ENCODE measurements around the gene TCF20.

TCF20 gene

DNA sequence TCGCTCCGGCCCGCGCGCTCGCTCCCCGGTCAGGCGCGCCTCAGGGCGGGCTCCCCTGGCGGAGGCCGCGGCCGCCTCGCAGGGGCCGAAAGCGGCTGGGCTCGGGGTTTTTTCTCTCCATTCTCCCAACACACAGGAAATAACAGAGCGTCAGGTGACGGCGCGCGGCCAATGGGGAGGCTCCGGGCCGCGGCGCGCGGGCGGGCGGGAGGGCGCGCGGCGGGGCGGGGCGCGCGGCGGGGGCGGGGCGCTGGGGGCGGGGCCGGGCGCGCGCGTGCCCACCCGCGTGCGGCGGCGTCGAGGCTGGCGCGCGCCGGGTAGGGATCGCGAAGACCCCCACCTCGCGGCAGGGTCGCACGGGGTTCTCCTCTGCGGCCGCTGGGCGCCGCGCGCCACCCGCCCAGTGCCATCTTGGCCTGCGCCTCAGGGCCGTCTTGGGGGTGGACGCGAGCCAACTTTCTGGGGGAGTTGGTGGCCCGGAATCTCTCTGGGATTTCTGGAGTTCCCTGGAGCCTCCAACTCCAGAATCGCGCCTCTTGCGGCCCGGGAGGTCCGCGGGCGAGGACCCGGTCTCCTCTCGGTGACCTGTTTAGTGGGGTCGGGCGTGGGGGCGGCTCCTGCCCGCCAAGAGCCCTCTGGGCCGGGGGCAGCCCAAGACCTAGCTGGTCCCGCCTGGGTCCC lies at the start of gene TCF20:
TSS of gene TCF20 (minus strand) at position 144 of the 681 bp plus-strand sequence. CDS start 55,348 bp downstream, outside the sequence.
- peak; percentile 66 to 70 for DNase-seq

DNA sequence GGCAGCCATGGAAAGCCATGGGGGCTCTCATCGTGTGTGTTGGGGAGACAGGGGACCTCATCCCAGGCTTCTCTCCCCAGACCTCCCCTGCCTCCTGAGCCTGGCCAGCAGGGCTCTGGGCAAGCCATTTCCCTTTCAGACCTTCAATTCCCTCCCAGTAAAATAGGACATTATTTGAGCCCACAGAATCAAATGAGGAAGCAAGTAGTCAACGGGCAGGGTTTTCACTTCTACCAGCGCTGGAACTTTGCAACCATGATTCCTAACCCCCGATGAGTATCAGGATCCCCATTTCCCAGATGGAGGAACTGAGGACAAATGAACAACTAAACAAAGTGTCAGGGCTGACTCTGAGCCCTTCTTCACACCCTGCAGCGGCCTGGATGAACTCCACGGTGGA lies 48.9 kb upstream of the TCF20 start:
- no peak for DNase-seq

DNA sequence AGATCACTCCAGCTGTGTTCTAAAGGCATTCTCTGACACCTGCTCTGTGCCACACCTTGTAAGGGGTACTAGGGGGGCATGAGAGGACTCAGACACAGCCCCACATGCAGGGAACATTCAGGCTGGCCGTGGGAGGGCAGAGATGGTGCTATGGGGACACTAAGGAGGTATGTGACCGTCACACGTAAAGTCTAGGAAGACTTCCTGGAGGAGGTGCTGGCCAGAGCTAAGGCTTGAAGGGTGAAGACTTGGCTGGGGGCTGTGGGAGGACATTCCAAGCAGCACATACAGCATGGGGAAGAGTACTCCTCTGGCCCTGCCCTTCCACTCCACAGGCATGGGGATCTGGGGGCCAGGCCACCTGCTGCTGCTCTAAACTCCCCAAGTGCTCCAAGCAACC lies 48.5 kb upstream of the TCF20 start:
- DNase-seq = no peak

DNA sequence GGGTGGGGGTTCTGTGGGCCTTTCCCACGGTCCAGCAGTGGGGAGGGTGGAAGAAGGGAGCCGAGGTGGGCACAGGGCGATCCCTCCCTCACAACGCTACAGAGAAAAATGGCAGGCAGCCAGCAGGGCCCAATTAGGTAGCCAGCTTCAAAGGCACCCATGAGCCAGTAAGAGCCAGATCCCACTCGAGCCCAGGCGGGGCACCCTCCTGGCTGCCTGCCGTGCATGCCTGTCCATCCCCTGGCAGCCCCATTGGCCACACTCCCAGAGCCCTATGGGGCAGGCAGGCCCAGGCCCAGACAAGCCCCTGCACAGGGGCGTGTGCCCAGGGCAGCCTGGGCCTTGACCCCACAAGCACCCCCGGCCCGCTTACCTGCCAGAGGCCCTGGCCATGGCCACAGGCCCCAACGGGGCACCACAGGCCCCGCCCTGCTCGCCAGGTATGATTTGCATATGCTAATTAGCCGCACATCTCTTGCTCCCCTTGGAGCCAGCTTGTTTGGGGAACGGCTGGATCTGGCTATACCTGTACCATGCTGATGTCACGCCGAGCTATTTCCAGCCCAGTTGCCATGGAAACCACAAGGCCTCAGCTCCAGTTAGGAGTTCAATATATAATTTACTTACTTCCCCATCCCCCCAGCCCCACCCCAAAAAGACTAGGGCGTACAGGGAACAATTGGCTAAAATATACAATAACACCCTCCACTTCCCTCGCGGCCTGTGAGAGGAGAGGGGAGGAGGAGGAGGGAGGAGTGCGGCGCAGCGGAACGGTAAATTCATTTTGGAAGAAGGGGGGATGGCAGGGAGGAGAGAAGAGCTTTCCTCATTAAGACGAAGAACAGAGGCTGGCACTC lies 47.5 kb upstream of the TCF20 start:
- DNase-seq = no peak

DNA sequence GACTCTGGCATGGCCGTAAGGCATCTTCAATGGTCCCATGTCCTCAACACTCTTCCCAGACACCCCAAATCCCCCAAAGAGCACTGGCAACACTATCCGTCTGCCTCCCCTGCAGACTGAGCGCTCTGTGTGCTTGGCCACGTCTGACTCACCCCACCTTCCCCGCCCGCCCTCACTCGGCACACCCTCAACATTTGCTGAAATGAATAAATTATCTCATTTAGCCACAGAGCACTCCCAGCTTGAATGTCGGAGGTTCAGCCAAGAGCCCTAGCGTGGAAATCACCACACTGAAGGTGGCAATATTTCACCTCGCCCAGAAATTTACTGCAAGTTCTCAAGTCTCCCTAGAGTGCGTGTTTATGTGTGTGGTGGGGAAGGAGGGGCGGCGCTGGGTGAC lies 46.6 kb upstream of the TCF20 start:
- peak; percentile 22 to 30 for DNase-seq

DNA sequence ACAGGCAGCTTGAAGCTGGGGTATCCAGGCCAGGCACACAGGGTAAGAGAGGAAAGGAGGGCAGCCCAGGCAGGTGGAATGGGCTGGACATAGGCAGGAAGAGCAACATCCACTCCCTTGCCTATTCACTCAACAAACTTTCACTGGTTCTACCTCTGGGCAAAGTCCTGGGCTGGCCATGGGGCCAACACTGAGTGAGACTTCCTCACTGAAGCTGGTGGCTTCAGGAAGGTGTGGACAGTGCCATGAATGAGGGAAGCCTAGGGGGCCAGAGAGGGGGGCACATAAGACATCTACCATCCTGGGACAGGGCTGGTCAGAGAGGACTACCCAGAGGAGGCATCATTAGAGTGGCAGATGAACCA lies 44.9 kb upstream of the TCF20 start:
- no peak for DNase-seq

DNA sequence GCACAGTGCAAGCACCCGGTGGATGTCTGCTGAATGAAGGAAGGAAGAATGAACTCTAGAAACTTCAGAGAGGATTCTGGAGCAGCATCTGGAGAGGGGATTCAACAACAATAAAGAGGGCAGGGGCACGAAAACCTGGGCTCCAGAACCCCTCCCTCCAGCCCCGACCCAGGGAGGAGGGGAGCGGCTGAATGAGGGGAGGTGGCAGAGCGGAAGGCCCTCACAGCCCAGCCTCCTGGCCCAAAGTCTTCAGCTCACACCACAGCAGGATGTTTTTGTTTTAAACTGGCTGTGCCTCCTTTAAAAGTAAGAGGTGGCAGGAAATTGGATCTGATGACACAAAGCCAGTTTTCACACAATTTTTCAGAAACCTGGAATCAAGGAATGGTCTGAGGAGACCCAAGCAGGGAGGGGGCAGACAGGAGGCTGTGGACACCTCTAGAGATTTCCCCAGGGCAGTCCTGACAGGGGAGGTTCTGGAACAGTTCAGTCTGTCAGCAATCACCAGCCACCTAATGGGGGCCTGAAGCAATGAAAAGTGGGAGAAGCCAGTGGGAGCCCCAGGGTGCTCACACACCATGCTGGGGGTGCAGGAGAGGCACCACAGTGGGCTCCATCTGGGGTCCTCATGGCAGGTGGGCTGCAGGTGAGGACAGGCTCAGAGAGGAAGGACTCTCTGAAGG lies 44.4 kb upstream of the TCF20 start:
- DNase-seq = no peak

DNA sequence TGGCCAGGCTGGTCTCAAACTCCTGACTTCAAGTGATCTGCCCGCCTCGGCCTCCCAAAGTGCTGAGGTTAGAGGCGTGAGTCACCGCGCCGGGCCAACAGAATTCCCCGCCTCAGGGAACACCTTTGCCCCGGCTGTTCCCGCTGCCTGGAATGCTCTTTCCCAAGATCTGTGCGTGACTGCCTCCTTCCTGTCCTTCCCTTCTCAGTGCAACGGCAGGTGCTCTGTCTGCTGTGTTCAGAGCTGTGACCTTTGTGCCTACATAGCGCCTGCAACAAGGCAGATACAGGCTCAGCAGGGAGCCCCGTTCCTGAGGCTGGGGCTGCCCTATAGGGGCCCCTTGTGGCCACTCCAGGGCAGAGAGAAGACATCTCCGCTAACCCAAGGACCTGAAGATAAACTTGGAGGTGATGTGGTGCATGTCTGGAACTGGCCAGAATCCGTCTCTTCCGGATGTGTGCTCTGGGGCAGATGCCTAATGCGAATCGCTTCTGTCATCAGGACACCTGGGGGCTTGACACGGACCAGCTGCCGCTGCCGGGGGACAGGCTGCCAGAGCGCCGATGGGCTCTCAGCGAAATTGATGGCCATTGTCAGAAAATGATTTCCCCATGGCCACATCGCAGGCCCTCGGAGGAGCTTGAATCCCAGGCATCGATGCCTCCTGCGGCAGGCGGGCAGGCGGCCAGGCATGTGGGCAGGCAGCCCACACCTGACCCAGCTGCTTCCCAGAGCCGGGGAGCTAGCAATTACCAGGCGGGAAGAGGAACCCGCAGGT lies 43.5 kb upstream of the TCF20 start:
- DNase-seq = no peak

DNA sequence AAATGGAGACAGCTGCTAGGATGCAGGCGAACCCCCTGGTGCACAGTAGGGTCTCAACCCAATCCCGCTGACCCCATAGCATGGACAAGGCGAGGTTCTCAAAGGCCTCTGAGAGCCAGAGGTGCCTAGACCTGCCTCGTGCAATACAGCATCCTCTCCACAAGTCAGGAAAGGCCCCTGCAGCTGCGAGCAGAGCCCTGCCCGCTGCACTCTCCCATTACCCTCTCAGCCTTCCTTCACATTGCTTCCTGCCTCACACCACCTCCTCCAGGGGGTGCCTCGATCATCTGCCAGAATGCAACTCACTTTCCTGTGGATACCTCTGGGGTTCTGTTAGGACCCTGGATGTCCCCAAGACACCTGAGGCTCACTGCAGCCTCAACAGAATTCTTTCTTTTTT lies 42.8 kb upstream of the TCF20 start:
- no peak for DNase-seq

DNA sequence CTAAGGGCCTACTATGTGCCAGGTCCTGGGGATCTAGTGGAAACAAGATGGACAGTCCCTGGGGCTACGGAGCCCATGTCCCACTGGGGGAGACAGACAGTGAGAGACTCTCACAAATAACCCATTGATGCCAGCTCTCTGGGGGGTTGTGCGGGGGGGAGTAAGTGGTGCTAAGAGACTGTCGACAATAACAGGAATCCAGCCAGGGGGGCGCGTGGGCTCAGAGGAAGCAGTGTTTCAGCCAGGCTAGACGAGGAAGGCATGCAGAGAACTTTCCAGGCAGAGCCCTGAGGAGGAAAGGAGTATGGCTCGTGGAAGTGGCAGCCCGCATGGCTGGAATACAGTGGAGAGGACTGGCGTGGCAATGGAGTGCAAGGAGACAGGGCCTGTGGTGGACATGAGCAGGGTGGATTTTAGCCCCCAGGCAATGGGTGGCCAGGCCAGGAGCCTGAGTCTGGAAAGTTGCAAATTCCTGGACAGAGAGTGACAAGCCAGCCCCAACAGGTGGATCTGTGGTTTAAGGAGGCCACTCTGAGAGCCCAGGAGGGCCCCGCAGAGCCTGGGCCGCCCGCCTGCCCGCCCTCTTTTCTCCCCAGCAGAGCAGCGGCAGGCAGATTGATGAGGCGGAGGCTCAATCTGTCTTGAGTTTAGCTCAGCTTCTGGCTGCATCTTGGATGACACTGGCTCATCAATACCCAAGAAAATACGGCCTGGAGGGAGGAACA lies 40.0 kb upstream of the TCF20 start:
- DNase-seq = no peak

DNA sequence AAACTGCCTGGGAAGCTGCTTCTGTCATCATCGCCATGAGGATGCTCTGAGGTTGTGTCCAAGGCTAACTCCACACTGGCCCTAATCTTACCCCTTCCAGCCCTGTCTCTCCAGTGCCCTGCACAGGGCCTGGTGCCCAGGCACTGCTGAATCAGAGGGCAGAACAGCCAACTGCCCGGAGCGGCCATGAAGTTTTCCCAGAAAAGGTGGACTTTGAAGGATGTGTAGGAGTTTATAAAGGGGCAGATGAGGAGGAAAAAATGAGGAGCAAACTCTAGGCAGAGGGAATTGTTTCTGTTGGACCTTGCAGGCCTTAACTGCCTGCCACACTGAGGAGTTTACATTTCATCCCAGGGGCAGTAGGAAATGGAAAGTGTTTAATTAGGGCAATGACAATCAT lies 39.4 kb upstream of the TCF20 start:
- no peak for DNase-seq

DNA sequence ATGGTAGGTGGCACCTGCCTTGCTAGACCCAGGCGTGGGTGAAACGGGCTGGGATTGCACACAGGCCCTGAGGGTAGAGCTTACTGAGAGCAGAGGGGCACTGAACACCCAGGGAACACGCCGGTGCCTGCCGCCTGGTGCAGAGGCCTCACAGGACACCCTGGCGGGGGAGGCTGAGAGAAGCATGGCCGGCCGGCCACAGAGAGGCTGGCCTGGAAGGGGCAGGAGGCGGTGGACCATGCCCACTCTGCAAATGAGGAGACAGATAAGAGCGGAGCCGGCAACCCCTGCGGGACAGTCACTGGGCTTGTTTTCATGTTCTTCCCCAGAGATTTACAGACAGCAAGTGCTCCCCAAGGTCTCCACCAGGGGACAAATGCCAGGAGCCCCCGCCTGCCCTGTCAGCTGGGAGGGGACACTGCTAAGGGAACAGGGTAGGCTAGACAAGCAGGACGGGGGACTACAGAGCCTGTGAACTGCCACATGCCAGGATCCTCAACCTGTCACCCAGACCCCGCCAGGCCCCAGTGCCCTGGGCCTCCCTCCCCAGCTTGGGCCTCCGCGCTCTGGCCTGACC lies 38.5 kb upstream of the TCF20 start:
- no peak for DNase-seq

DNA sequence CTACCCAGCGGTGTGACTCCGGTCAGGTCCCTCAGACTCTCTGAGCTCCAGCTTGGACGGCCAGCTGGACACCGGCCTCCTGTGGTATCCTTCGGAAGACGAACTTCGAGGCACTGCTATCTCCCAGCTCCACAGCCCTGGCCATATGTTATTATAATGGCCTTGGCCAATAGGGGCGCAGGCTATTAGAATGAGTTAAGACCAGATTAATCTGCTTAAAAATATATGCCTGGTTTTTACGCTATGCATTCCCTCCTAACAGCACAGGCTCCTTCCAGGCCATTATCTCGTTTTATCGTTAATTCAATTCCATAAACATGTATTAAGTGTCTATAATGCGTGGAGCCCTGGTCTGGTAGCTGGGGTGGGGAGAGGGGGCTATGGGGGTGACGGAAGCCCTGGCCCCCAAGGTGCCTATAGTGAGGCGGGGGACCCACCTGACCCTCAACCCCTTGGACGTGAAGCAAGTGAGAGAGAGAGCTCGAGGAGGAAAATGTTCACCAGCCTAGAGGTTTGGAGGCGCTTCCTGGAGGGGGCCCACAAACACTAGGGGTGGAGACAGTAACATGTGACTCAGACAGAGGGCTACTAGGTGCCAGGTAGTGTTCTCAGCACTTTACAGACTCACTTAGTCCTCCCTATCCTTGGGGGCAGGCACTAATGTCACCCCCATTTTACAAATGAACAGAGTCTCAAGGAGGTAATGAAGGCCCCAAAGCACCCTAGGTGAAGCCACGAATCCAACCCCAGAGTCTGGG lies 37.5 kb upstream of the TCF20 start:
- DNase-seq = no peak

DNA sequence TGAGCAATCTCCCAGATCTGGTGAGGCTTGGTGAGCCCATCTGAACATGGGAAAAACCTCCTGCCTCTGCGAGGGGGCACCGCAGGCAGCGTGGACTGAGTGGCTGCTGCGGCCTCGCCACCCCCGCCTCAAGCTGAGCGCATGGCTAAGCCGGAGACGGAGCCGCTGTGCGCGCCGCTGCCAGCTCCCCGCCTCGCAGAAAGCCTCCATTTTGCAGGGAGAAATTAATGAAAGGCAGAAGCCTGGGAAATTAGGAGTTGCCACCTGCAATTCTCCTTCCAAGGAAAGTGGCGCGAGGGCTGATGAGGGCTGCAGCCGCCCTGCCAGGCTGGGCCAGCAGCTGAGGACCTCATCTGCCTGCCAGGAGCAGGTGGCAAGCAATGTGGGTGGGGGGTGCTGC lies 35.6 kb upstream of the TCF20 start:
- DNase-seq = no peak

DNA sequence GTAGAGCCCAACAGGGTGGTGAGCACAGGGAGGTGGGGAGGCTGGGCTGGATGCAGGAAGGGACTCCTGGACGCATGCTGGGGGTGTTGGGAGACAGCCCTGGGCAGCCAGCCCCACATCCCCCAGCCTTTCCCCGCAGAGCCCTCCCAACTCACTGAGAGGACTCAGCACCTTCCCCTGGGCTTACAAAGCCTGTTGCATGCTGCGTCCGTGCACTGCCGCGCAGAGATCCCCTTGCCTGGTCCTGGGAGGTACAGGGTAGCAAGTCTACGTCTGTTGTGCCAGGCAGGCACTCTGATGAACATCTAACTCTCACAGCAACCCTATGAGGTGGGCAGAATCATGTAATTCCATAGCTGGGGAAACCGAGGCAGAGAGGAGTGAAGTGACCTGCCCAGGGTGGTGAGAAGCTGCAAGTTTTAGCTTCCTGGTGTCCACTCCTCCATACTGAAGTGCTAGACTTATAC lies 33.9 kb upstream of the TCF20 start:
- DNase-seq = no peak

DNA sequence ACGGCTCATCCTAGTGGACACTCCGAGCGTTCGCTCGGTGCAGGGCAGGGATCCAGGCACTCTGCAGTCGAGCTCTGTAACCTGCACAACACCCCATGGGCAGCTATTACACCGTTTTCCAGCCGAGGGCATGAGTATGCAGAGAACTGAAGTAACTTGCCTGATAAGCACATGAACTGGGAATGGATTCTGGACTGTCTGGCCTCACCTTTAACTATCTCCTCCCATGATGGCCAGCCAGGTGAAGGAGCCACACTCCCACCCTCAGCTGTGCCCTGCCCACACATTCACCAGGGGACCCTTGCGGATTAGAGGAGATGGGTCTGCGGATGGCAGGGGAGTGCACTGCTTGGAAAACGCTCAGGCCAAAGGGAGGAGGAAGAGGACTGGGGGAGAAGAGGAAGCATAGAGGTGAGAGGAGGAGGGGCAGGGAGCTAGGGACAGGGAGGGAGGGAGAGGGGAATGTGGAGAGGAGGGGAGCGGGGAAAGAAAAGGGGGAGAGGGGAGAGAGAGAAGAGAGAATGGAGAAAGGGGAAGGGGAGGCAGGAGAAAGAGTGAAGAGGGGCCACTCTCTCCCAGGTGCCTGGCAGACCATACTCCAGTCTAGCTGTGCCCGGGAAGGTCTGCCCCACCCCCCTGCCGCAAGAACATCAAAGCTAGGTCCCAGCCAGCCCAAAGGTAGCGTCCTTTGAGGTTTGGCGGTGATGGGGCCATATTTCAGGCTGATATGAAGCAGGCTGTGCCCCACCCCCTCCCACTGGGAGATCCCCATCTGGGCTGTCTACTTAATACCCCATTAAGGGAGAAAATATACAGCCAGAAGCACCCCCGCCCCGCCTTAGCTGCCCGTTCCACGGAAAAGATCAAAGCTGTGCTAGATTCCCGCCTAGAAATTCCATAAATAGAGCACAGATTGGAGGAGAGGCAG lies 33.2 kb upstream of the TCF20 start:
- DNase-seq = no peak

DNA sequence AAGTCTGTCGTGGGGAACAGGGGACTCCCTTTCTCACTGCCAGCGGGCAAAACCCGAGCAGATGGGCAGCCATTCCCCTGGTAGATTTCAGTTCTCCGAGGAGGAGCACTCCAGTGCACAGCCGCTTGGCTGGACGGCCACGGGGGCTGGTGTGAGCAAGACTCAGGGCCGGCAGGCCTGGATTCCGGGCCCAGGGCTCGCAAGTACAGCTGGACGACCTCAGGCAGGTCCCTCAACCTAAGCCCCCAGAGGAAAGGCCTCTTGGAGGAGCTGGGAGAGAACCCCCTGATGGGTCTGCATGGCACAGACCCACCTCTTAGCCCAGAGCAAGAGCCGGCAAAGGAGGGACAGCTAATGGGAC lies 31.3 kb upstream of the TCF20 start:
- no peak for DNase-seq

DNA sequence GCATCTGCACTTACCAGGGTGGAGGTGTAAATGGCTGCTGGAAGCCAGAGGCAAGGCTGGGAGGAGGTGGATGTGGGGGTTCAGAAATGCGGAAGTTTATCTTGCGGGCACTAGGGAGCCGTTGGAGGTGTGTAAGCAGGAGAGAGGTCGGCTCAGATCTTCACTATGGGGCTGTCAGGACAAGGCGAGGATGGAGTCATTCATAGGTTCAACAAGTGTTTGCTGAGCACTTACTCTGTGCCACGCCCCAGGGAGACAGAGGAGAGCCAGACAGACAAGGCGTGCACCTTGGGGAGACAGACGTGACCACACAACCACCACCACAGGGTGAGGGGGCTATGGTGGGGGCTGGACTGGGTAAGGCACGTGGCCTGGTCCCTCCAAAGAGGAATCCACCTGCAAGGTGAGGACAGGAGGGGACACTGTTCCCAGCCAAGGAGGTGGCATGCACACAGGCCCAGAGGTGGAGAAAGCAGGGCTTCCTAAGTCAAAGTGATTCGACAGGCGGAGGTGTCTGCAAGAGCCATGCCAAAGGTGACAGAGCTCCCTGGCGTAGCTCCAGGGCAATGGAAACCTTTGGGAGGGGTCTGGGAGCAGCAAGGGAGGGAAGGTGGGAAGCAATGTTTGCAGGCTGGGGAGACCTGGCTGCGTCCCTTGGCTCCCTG lies 30.8 kb upstream of the TCF20 start:
- DNase-seq = no peak

DNA sequence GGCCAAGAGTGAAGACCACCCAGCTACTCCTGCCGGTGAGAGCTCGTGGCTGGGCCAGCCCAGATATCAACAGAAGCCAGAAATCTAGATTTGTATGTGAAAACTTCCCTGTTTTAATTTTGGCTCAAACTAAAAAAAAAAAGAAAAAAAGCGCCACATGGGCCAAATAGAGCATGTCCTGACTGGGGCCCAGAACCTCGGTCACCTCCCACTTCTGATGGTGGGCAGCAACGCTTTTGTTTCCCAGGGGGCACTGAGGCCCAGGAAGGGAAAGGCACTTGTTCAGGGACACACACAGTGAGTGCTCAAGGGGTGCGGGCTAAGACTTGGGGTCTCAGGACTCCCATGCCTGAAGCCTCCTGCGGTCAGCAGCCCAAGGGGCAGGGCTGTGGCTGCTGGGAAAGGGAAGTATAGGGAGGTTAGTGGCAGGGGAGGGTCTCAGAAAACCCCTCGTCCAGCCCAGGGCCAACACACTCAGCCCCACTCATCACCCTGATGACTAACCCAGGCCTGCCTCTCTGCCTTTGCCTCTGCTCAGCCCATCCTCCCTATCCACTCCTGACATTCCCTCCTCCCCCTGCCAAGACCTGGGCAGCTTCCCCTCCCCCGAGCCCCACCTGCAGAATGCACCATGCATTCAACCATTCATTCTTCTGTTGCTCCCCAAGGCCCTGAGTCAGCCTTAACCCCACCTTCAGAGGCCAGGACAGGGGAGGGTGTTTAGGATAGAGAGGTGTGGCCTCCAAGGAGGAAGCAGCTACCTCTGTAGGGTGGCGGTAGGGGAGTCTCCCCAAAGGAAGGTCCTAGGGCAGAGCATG lies 30.0 kb upstream of the TCF20 start:
- DNase-seq = no peak
